Putamen (tissue), 1 donor: ENCODE data around the gene TP53TG3B.
"Not testable (repeated sequence)": the region's sequence is repeated elsewhere in the genome, so short reads cannot be mapped to it uniquely, and the experiment has no call there.

Source experiments
- DNase-seq: peaks from one replicate; pipeline ENCODE4 v3.0.0-alpha.2; 2016; ENCODE audit warnings: low spot score

TP53TG3B gene

GRCh38 chr16:33360541-33360940 is at the start of gene TP53TG3B:
TP53TG3B (plus strand) TSS chr16:33360841; CDS start chr16:33360909, 68 bp downstream.
- DNase-seq = not testable (repeated sequence)

GRCh38 chr16:33336226-33337012 is 24.2 kb upstream of the TP53TG3B start:
- DNase-seq = not testable (repeated sequence)

GRCh38 chr16:33337627-33338542 is 22.8 kb upstream of the TP53TG3B start:
- DNase-seq = not testable (repeated sequence)

- DNase-seq = not testable (repeated sequence)
Observed at GRCh38 chr16:33338543-33338951, 22.1 kb upstream of the TP53TG3B start.

- not testable (repeated sequence) for DNase-seq
Observed at GRCh38 chr16:33339093-33340061, 21.3 kb upstream of the TP53TG3B start.
